PC-9 (cell line): Measurements from ENCODE around the gene OLFML2A.

ENCODE experiments used
- EZH2 ChIP-seq: fragments of 200-600 bp; sonication (generic); IDR thresholded peaks from 2 replicates; pipeline ENCODE4 v1.8.0; 2017; ENCODE audit warnings: antibody characterized with exemption, low read depth
- TF ChIP-seq, protein P1 (sequence below): fragments of 200-600 bp; sonication (generic); conservative IDR thresholded peaks from 2 replicates; pipeline ENCODE4 v1.6.1; 2017; ENCODE audit warnings: mixed run types, antibody characterized with exemption, mild to moderate bottlenecking, moderate library complexity

DNA sequence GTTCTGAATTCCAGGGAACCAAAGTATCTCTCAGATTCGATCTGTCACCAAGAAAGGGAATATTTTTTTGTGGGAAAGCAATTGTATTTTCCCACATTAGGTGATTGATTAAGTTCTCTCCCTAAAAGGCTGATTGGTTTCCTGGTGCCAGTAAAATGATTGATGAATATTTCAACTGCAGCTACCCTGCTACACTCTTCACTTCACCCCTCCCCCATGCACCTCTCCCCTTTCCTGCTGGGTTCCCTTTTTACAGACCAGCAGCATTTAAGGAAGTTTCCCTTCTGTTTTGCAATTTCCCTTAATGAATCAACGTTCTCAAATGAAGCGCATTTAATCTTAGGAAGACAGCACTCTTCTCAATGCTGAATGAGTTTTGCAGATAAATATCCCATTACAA lies 18.9 kb upstream of the OLFML2A start:
- TF ChIP-seq, protein P1, sequence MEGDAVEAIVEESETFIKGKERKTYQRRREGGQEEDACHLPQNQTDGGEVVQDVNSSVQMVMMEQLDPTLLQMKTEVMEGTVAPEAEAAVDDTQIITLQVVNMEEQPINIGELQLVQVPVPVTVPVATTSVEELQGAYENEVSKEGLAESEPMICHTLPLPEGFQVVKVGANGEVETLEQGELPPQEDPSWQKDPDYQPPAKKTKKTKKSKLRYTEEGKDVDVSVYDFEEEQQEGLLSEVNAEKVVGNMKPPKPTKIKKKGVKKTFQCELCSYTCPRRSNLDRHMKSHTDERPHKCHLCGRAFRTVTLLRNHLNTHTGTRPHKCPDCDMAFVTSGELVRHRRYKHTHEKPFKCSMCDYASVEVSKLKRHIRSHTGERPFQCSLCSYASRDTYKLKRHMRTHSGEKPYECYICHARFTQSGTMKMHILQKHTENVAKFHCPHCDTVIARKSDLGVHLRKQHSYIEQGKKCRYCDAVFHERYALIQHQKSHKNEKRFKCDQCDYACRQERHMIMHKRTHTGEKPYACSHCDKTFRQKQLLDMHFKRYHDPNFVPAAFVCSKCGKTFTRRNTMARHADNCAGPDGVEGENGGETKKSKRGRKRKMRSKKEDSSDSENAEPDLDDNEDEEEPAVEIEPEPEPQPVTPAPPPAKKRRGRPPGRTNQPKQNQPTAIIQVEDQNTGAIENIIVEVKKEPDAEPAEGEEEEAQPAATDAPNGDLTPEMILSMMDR, result no peak
- no peak for TF ChIP-seq EZH2
